Lung (tissue), 12 donors: ENCODE results near the gene POLR2C. TPM values are rescaled to one million over a fixed set of nuclear protein-coding genes. Genes with fewer than 3 reads are reported as not detected.

ENCODE experiments used
- ATAC-seq: fragments of 200-7000 bp; cut with Tn5 transposase; one replicate; pipeline ENCODE4 v1.9.1; 2020; ENCODE audit warnings: moderate number of reproducible peaks; ENCODE audit not compliant: insufficient read depth, low FRiP score
- DNase-seq, 3 donors: peaks; one replicate each; pipeline ENCODE4 v3.0.0-alpha.2; 2013 to 2017
- H3K27ac ChIP-seq, 2 donors: one replicate each; pipeline ENCODE4 v1.5.1; 2013; ENCODE audit warnings: mild to moderate bottlenecking in 2 of 2, moderate library complexity in 2 of 2, control low read depth in 1 of 2, inconsistent platforms in 1 of 2, low read depth in 1 of 2, low read length in 1 of 2
- H3K27me3 ChIP-seq, 3 donors: one replicate each; pipeline ENCODE4 v1.5.1; 2013; ENCODE audit warnings: low read length in 2 of 3; ENCODE audit not compliant: control insufficient read depth in 3 of 3, insufficient read depth in 3 of 3
- H3K36me3 ChIP-seq, 4 donors: one replicate each; pipeline ENCODE4 v1.5.1; 2013; ENCODE audit warnings: low read length in 4 of 4, mild to moderate bottlenecking in 1 of 4, moderate library complexity in 1 of 4; ENCODE audit not compliant: control insufficient read depth in 4 of 4, insufficient read depth in 4 of 4
- H3K4me1 ChIP-seq, 5 donors: one replicate each; pipeline ENCODE4 v1.5.1; 2013; ENCODE audit warnings: low read length in 5 of 5, mild to moderate bottlenecking in 2 of 5, moderate library complexity in 1 of 5; ENCODE audit not compliant: control insufficient read depth in 5 of 5, insufficient read depth in 5 of 5
- H3K4me3 ChIP-seq: one replicate; pipeline ENCODE4 v1.5.1; 2013; ENCODE audit warnings: mild to moderate bottlenecking, control low read depth, moderate library complexity
- H3K9ac ChIP-seq, 2 donors: one replicate each; pipeline ENCODE4 v1.5.1; 2013; ENCODE audit warnings: low read length in 2 of 2, control low read depth in 1 of 2; ENCODE audit not compliant: insufficient read depth in 1 of 2
- H3K9me3 ChIP-seq, 4 donors: one replicate each; pipeline ENCODE4 v1.5.1; 2013; ENCODE audit warnings: low read length in 3 of 4, mild to moderate bottlenecking in 1 of 4, moderate library complexity in 1 of 4; ENCODE audit not compliant: control insufficient read depth in 4 of 4, insufficient read depth in 3 of 4
- CTCF ChIP-seq: IDR thresholded peaks from 2 replicates; pipeline ENCODE4 v1.5.1; 2012; ENCODE audit warnings: mild to moderate bottlenecking; ENCODE audit errors: control extremely low read depth, extremely low read depth
- WGBS, 2 donors: extraction: QIAGEN DNeasy Blood & Tissue Kit; methylation state at CpG; one replicate each; pipeline ENCODE4 v1.1.7; 2013; 5-methylcytosine and 5-hydroxymethylcytosine counted together
- polyA plus RNA-seq, 2 donors: library from polyadenylated mRNA; stranded (reverse); fragments of 200-250 nt; gene quantifications; one replicate each; pipeline ENCODE4 v1.2.1, GENCODE V29; 2013
- total RNA-seq, 2 donors: library from RNA; depleted of rRNA in 1 of 2; stranded (reverse); fragments of >200 nt in 1 of 2; gene quantifications; one replicate each; pipeline ENCODE4 v1.2.1, GENCODE V29; 2014 to 2021
- donor health status: control.
- donor health status: control.
- donor health status: Bipolar disorder and iron deficiency.
- donor health status: healthy.
- donor health status: DM: yes; HTN: yes; CAD: no.

POLR2C gene
- total and polyA plus RNA-seq, 4 donors: 65.8 to 124 (median 82.5) TPM

GRCh38 chr16:57472665-57473060 lies 10.2 kb downstream of the POLR2C start:
- Histone ChIP-seq H3K4me1 (peaks cover 0 to 17% (median 5%) of the 10 kb centered on the region in 5 donors), H3K9me3 (no peaks in the 10 kb centered on the region), H3K36me3 (peaks cover 21 to 50% (median 46%) of the 10 kb centered on the region in 4 donors), H3K9ac (no peak overlapping the region), H3K4me3 (no peak overlapping the region), H3K27ac (no peak overlapping the region), H3K27me3 (no peaks in the 10 kb centered on the region)
- WGBS, 2 donors: 38 to 52% methylated on average over 4 of the region's 4 CpGs
- TF ChIP-seq CTCF: no peak
- no peak for ATAC-seq
- DNase-seq: no peak

- no peak for TF ChIP-seq CTCF
- Histone ChIP-seq H3K4me1 (peaks cover 0 to 20% (median 5%) of the 10 kb centered on the region in 5 donors), H3K27me3 (no peaks in the 10 kb centered on the region), H3K9me3 (no peaks in the 10 kb centered on the region), H3K36me3 (peaks cover 16 to 50% (median 43%) of the 10 kb centered on the region in 4 donors), H3K9ac (no peak overlapping the region), H3K4me3 (no peak overlapping the region), H3K27ac (no peak overlapping the region)
- ATAC-seq: no peak
- WGBS, 2 donors: 93 to 96% methylated on average over 14 of the region's 14 CpGs
- DNase-seq: no peak
Observed at GRCh38 chr16:57473176-57473840, 10.8 kb downstream of the POLR2C start.

GRCh38 chr16:57473906-57474305 lies 11.4 kb downstream of the POLR2C start:
- Histone ChIP-seq H3K27ac (no peak overlapping the region), H3K36me3 (peaks cover 16 to 49% (median 38%) of the 10 kb centered on the region in 4 donors), H3K27me3 (no peaks in the 10 kb centered on the region), H3K4me1 (peaks cover 0 to 26% (median 6%) of the 10 kb centered on the region in 5 donors), H3K4me3 (no peak overlapping the region), H3K9ac (no peak overlapping the region), H3K9me3 (no peaks in the 10 kb centered on the region)
- ATAC-seq (no peak), DNase-seq (no peak)
- TF ChIP-seq CTCF: no peak
- 84 to 88% methylated on average over 8 of the region's 8 CpGs for WGBS, 2 donors
